HepG2 (cell line): ENCODE measurements around the gene ZFR2. TPM values are rescaled to one million over a fixed set of nuclear protein-coding genes. Genes with fewer than 3 reads are reported as not detected.

Source experiments
- ATAC-seq: fragments of 200-7000 bp; cut with Tn5 transposase; 3 replicates; pipeline ENCODE4 v1.9.1; 2020; ENCODE audit warnings: mild to moderate bottlenecking, moderate library complexity
- BruUV-seq: library from RNA; stranded (reverse); fragments of 400-500 nt; replicated peaks from 2 replicates; lab custom pipeline; 2021; lab: Mats Ljungman, UMichigan
- CTCF ChIA-PET: fragments of 300-600 bp; formaldehyde crosslinking; extraction: SDS; loops from one replicate; lab custom pipeline; 2021; ENCODE audit warnings: low total read pairs, inconsistent platforms, low intra/inter-chr PET ratio; lab: Yijun Ruan, JAX
- POLR2A ChIA-PET: fragments of 350-600 bp; sonication (Branson Sonifier 250); formaldehyde crosslinking; loops from one replicate; lab custom pipeline; 2020; ENCODE audit warnings: antibody characterized with exemption, inconsistent platforms; lab: Yijun Ruan, JAX
- DNase-seq: peaks from one replicate; pipeline ENCODE4 v3.0.0-alpha.2; 2015; ENCODE audit warnings: low spot score
- FAIRE-seq: peaks from 3 replicates; lab custom pipeline; 2011; peaks lifted over from hg19 to GRCh38; lab: Jason Lieb, UNC
- H2AFZ ChIP-seq: one replicate; pipeline ENCODE4 v1.6.1; 2011; ENCODE audit warnings: low read length, inconsistent platforms
- H3K27ac ChIP-seq: fragments of 300-600 bp; 3 replicates; pipeline ENCODE4 v1.8.0; 2011; ENCODE audit warnings: mixed run types, mild to moderate bottlenecking, mixed read lengths, low read length, inconsistent platforms; ENCODE audit not compliant: insufficient read depth; ENCODE audit errors: extremely low read length
- H3K27me3 ChIP-seq, 2 experiments: fragments of 200-600 bp in 1 of 2; 2 replicates in 1 of 2; 3 replicates in 1 of 2; pipeline versions ENCODE4 v1.6.0 to v1.8.0; 2011; ENCODE audit warnings: low read length in 2 of 2, mild to moderate bottlenecking in 2 of 2, moderate library complexity in 2 of 2, inconsistent platforms in 1 of 2; ENCODE audit not compliant: insufficient read depth in 2 of 2, control insufficient read depth in 1 of 2
- H3K36me3 ChIP-seq, 2 experiments: fragments of 200-600 bp in 1 of 2; replicated peaks in 1 of 2; 2 replicates in 1 of 2; 3 replicates in 1 of 2; pipeline versions ENCODE4 v1.5.1 to v1.8.0; 2011; ENCODE audit warnings: low read length in 2 of 2, inconsistent platforms in 1 of 2; ENCODE audit not compliant: insufficient read depth in 2 of 2, control insufficient read depth in 1 of 2
- H3K4me1 ChIP-seq: 2 replicates; pipeline ENCODE4 v1.5.1; 2012; ENCODE audit warnings: low read length, inconsistent platforms; ENCODE audit not compliant: insufficient read depth
- H3K4me2 ChIP-seq: 2 replicates; pipeline ENCODE4 v1.6.0; 2011; ENCODE audit warnings: low read depth, low read length, inconsistent platforms
- H3K4me3 ChIP-seq, 3 experiments: fragments of 200-600 bp in 1 of 3; sonication (generic), shearing (Covaris generic) in 1 of 3; replicated peaks in 1 of 3; 2 replicates each; pipeline ENCODE4 v1.5.1; 2011 to 2016; ENCODE audit warnings: low read length in 3 of 3, inconsistent platforms in 2 of 3, low read depth in 2 of 3, mild to moderate bottlenecking in 2 of 3, control low read depth in 1 of 3, mixed read lengths in 1 of 3; ENCODE audit not compliant: insufficient read depth in 1 of 3
- H3K79me2 ChIP-seq: one replicate; pipeline ENCODE4 v1.6.1; 2011; ENCODE audit warnings: low read length, inconsistent platforms; ENCODE audit not compliant: insufficient read depth
- H3K9ac ChIP-seq: 2 replicates; pipeline ENCODE4 v1.6.0; 2011; ENCODE audit warnings: mild to moderate bottlenecking, low read depth, low read length, inconsistent platforms; ENCODE audit not compliant: insufficient read depth
- H3K9me3 ChIP-seq: 2 replicates; pipeline ENCODE4 v1.5.1; 2012; ENCODE audit warnings: mild to moderate bottlenecking, low read length
- H4K20me1 ChIP-seq: 2 replicates; pipeline ENCODE4 v1.6.0; 2011; ENCODE audit warnings: inconsistent platforms, mild to moderate bottlenecking, low read length, moderate library complexity; ENCODE audit not compliant: insufficient read depth
- ATM ChIP-seq: fragments of 450-650 bp; IDR thresholded peaks from 2 replicates; pipeline ENCODE4 v1.7.1; 2017; ENCODE audit warnings: mild to moderate bottlenecking, borderline replicate concordance
- HES4 ChIP-seq: sonication (generic); formaldehyde crosslinking; IDR thresholded peaks from 2 replicates; pipeline ENCODE4 v1.9.0; 2021; ENCODE audit warnings: mild to moderate bottlenecking, missing genetic modification reagents, borderline replicate concordance
- MAFG ChIP-seq: sonication (generic); formaldehyde crosslinking; IDR thresholded peaks from 2 replicates; pipeline ENCODE4 v1.5.1; 2020; ENCODE audit warnings: mild to moderate bottlenecking, missing genetic modification reagents
- NFE2L2 ChIP-seq: fragments of 150-350 bp; IDR thresholded peaks from 2 replicates; pipeline ENCODE4 v1.6.1; 2014; ENCODE audit warnings: low read length
- TFE3 ChIP-seq: IDR thresholded peaks from 2 replicates; pipeline ENCODE4 v1.6.1; 2016
- ZBTB4 ChIP-seq: sonication (generic); formaldehyde crosslinking; IDR thresholded peaks from 2 replicates; pipeline ENCODE4 v1.4.0; 2020; ENCODE audit warnings: missing genetic modification reagents, mild to moderate bottlenecking, borderline replicate concordance
- ZNF232 ChIP-seq: sonication (generic); formaldehyde crosslinking; IDR thresholded peaks from 2 replicates; pipeline ENCODE4 v1.4.0; 2020; ENCODE audit warnings: missing genetic modification reagents, borderline replicate concordance
- ZNF280B ChIP-seq: sonication (generic); formaldehyde crosslinking; IDR thresholded peaks from 2 replicates; pipeline ENCODE4 v1.5.0; 2020; ENCODE audit warnings: missing genetic modification reagents, mild to moderate bottlenecking, borderline replicate concordance
- ZNF607 ChIP-seq: sonication (generic); formaldehyde crosslinking; IDR thresholded peaks from 2 replicates; pipeline ENCODE4 v1.5.1; 2020; ENCODE audit warnings: missing genetic modification reagents, mild to moderate bottlenecking, borderline replicate concordance
- ZSCAN30 ChIP-seq: sonication (generic); formaldehyde crosslinking; IDR thresholded peaks from 2 replicates; pipeline ENCODE4 v1.5.0; 2020; ENCODE audit warnings: mild to moderate bottlenecking, missing genetic modification reagents
- WGBS: methylation state at CpG from one replicate; pipeline ENCODE4 v1.1.6; 2017; ENCODE audit warnings: low lambda C conversion rate; 5-methylcytosine and 5-hydroxymethylcytosine counted together
- in situ Hi-C: cut with HindIII; loops from 2 replicates; pipeline ENCODE4 v1.10.0; 2017; ENCODE audit warnings: low pct_unique_long_range_greater_than_20kb; ENCODE audit not compliant: extremely low pct_ligation_motif_present
- intact Hi-C: fragments of 100-400 bp; cut with micrococcal nuclease; formaldehyde crosslinking; loops from one replicate; pipeline ENCODE4 v1.10.0; 2022; ENCODE audit not compliant: unreplicated experiment
- polyA plus RNA-seq, 8 experiments: library from polyadenylated mRNA; depleted of rRNA in 3 of 8; stranded (reverse) in 7 of 8; unstranded in 1 of 8; fragments of >200 nt; fragmentation: Illumina TruSeq in 4 of 8; extraction: Trizol in 4 of 8; gene quantifications; 2 replicates each; pipeline versions ENCODE4 v1.2.1 to v1.2.3, GENCODE V29; 2011 to 2016; ENCODE audit warnings: low read depth in 4 of 8, missing spikeins in 1 of 8, mixed read lengths in 1 of 8; ENCODE audit not compliant: insufficient read depth in 1 of 8
- total RNA-seq, 5 experiments: library from RNA; depleted of rRNA; stranded (reverse); fragments of >200 nt; fragmentation: Illumina TruSeq; extraction: Trizol; gene quantifications; 2 replicates each; pipeline ENCODE4 v1.2.3, GENCODE V29; 2016; ENCODE audit warnings: low read depth in 1 of 5
- TF ChIP-seq, protein P1 (sequence below): sonication (generic); formaldehyde crosslinking; IDR thresholded peaks from 2 replicates; pipeline ENCODE4 v1.4.0; 2020; ENCODE audit warnings: missing genetic modification reagents

Gene ZFR2
- total and polyA plus RNA-seq, 2 of the 13 experiments (the other 11 are each of a cell fraction or from before 2014, with no cell fraction given) = 0.37 to 0.69 TPM

DNA sequence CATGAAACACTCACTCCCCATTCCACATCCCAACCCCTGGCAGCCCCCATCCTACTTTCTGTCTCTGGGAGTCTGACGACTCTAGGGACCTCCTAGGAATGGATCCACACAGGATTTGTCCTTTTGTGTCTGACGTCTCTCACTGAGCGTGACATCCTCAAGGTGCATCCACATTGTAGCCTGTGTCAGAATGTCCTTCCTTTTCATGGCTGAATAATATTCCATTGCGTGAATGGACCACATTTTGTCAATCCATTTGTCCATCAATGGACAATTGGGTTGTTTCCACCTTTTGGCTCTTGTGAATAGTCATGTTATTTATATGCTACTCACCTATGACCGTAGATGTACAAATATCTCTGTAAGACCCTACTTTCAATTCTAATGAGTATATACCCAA lies 47.2 kb upstream of the ZFR2 start:
- POLR2A ChIA-PET = no interaction called here
- Histone ChIP-seq H3K36me3 (no peaks in the 10 kb centered on the region), H3K9ac (no peak overlapping the region), H3K4me1 (no peaks in the 10 kb centered on the region), H2AFZ (no peak overlapping the region), H3K4me3 (no peak overlapping the region), H3K79me2 (no peaks in the 10 kb centered on the region), H3K27me3 (peaks cover 0 to 3% of the 10 kb centered on the region in 2 experiments; a peak in 1 of 5 replicates), H3K27ac (no peak overlapping the region), H3K4me2 (no peak overlapping the region), H3K9me3 (no peaks in the 10 kb centered on the region), H4K20me1 (no peaks in the 10 kb centered on the region)
- in situ Hi-C loops (no loop called here), intact Hi-C loops (no loop called here)
- CTCF ChIA-PET = no interaction called here
- FAIRE-seq (no peak), DNase-seq (no peak), ATAC-seq (no peak)
- WGBS = 38% methylated on average over 5 of the region's 5 CpGs
- BruUV-seq = no TSS peak
- no peak for TF ChIP-seq ZBTB4 (CRISPR knock-in tag)
- TF ChIP-seq, protein P1, sequence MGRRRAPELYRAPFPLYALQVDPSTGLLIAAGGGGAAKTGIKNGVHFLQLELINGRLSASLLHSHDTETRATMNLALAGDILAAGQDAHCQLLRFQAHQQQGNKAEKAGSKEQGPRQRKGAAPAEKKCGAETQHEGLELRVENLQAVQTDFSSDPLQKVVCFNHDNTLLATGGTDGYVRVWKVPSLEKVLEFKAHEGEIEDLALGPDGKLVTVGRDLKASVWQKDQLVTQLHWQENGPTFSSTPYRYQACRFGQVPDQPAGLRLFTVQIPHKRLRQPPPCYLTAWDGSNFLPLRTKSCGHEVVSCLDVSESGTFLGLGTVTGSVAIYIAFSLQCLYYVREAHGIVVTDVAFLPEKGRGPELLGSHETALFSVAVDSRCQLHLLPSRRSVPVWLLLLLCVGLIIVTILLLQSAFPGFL = no peak

- no peak for FAIRE-seq
- H3K9me3 ChIP-seq = peaks cover 4% of the 10 kb centered on the region; the same call in 1 of the 2 replicates
- 54% methylated on average over 9 of the region's 9 CpGs for WGBS
- H3K79me2 ChIP-seq = no peaks in the 10 kb centered on the region
- H3K27ac ChIP-seq = no peak overlapping the region
- no peaks in the 10 kb centered on the region for H3K36me3 ChIP-seq
- BruUV-seq = no TSS peak
- ATAC-seq = no peak
- no peak overlapping the region for H3K4me3 ChIP-seq
- H3K9ac ChIP-seq = no peak overlapping the region
- in situ Hi-C loops (no loop called here), intact Hi-C loops (no loop called here)
- H2AFZ ChIP-seq = no peak overlapping the region
- no peaks in the 10 kb centered on the region for H4K20me1 ChIP-seq
- DNase-seq = no peak
- POLR2A ChIA-PET = no interaction called here
- CTCF ChIA-PET = no interaction called here
- no peaks in the 10 kb centered on the region for H3K27me3 ChIP-seq
- H3K4me1 ChIP-seq = no peaks in the 10 kb centered on the region
- H3K4me2 ChIP-seq = no peak overlapping the region
- TF ChIP-seq ZNF232 (CRISPR knock-in tag) (no peak), ATM (no peak), ZSCAN30 (CRISPR knock-in tag) (no peak), MAFG (no peak), ZNF607 (no peak), NFE2L2 (no peak), TFE3 (CRISPR knock-in tag) (no peak), HES4 (CRISPR knock-in tag) (no peak), ZNF280B (CRISPR knock-in tag) (no peak)
Observed at GRCh38 chr19:3914199-3914598, 45.4 kb upstream of the ZFR2 start.
